ENCODE data around the gene PSEN2.
A peak's percentile ranks its signal among the peaks of the same experiment; 100 is the strongest.
"Not testable (repeated sequence)": the region's sequence is repeated elsewhere in the genome, so short reads cannot be mapped to it uniquely, and the experiment has no call there.

The PSEN2 gene

DNA sequence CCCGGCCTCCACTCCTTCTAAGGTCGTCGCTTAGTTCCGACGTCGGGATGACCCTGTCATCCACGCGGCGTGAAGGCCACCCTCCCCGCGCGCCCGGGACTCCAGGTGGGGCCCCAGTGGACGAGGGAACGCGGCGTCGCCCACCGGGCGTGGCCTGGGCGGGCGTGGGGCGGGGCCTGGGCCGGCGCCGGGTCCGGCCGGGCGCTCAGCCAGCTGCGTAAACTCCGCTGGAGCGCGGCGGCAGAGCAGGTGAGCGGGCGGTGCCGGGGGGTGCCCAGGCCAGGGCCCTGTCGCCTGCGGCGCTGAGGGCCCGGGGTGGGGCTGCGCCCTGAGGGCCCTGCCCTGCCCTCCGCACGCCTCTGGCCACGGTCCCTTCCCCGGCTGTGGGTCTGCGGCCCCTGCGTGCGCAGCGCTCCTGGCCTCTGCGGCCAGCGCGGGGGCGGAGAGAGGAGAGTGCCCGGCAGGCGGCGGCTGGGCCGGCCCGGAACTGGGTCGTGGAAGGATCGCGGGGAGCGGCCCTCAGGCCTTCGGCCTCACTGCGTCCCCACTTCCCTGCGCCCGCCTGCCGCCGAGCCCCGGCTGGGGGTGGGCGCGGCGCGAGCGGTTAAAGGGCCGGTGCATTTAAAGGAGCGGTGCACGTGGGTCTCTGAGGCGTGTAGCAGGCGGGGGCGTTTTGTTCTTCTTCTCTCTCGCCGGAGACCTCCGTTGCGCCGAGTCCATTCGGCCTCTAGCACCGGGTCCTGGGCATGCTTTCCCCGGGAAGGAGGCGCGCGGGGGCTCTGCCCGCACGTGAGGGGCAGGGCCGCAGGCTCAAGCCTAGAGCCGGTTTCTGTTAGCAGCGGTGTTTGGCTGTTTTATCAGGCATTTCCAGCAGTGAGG is at the start of gene PSEN2:
Gene PSEN2 (plus strand): TSS at position 216 of the 879 bp plus-strand sequence. CDS start 11,292 bp downstream, outside the sequence.
- DNase-seq (ENCODE audit: low read depth), result no peak

DNA sequence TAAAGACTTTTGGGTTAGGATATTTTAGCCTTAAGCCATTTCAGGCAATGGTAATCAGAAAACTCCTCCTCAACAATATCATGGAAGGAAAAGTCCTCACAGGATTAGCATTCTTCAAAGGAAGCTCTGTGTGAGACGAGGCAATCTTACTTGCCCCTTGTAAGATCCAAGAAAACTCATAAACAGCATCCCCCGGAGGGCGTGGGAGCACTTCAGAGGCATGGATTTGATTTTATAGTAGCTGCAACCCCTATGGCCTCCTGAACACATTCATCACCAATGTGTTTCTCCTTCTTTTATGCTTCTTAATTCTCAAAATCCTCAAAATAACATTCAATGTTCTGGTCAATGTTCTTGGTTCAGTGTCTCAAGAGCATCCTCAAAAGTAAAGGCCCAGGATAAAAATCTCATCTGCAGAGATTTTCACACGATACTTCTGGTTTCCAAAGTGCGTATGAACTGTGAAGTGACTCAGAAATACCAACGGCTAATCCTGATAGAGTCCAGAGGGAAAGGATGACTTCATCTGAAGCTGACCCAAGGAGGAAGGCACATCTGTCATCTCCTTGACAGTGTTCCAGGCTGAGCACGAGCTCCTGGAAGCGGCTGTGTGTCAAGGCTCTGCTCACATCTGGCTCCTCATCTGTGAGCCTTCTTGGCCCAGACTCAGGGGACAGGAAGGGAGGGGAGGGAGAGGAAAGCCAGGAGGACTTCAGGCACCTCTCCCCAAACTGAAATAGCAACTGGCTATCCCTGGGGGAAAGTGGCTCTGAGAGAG is 49.3 kb upstream of the PSEN2 start:
- peak; percentile 36 for DNase-seq (ENCODE audit: low read depth)

DNA sequence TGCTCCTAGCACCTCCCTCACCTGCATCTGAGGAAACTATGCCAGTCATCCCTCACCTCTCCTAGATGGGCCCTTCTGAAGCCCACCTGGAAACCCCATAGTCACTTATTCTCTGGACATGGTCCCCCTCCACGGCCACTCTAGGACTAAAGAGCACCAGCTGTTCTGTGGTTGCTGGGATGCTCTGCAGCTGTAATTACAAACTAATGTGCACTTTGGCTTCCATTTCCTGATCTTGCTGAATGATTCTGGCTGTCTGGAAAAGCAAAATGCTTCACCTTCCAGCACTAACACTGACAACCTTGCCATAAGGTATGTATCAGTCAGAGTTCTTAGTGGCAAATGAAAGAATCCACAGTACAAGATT is 48.7 kb upstream of the PSEN2 start:
- no peak for DNase-seq (ENCODE audit: low read depth)

DNA sequence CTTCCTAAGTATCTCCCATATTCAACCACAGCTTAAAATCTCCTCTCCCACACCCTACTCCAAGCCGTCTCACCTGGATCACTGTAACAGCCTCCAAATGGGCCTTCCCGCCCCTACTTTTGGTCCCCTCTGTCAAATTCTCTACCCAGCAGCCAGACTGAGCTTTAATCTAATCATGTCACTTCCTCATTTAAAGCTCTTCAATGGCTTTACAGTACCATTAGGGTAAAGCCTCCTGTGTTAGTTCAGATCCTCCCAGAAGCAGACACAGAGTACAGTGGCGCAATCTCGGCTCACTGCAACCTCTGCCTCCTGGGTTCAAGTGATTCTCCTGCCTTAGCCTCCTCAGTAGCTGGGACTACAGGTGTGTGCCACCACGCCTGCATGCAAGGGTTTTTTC is 46.8 kb upstream of the PSEN2 start:
- no peak for DNase-seq (ENCODE audit: low read depth)

DNA sequence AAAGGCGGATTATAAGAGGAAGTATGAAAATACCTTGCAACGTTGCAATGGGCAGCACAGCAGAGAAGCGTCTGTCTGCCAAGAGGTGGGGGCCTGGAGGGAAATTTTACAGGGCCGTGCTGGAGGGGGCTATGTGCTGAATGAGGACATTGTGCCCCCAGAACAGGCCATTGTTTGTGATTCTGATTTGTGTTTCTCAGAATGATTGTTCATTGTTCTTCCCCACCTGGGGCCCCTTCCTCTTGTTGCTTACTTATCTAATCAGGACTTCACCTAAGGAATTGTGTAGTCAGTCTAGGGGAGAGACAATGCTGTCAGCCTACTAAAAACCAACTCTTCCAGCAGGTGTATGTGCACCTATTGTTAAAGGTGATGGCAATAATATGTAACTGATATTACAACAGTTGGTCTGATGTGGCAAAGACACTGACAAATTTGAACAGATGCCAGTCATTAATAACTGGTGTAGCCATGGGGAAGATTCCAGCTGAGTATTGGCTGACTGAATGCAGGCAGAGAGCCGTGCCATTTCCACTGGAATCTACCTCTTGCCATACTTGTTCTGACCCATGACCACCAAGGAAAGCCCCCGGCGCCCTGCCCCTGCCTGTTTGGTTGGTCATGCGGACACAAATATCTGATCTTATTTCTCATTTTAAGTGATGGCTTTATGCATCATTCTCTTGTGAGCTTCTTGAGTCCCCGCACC is 45.2 kb upstream of the PSEN2 start:
- DNase-seq (ENCODE audit: low read depth), result no peak

DNA sequence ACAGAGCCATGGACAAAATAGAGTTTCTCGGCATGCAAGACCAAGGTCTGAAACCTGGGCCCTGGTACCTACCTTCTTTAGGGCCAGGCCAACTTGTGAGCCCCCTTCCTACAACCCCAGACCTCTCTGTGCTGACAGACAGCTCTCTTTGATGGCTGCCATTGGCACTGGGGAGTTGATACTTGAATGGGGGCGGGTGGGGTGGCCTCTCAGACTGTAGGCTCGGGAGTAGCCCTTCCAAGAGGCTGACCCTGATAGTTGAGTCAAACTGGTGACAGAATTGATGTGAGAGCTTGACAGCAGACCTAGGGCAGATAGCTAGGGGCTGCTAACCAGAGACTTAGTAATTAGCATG is 44.7 kb upstream of the PSEN2 start:
- no peak for DNase-seq (ENCODE audit: low read depth)

DNA sequence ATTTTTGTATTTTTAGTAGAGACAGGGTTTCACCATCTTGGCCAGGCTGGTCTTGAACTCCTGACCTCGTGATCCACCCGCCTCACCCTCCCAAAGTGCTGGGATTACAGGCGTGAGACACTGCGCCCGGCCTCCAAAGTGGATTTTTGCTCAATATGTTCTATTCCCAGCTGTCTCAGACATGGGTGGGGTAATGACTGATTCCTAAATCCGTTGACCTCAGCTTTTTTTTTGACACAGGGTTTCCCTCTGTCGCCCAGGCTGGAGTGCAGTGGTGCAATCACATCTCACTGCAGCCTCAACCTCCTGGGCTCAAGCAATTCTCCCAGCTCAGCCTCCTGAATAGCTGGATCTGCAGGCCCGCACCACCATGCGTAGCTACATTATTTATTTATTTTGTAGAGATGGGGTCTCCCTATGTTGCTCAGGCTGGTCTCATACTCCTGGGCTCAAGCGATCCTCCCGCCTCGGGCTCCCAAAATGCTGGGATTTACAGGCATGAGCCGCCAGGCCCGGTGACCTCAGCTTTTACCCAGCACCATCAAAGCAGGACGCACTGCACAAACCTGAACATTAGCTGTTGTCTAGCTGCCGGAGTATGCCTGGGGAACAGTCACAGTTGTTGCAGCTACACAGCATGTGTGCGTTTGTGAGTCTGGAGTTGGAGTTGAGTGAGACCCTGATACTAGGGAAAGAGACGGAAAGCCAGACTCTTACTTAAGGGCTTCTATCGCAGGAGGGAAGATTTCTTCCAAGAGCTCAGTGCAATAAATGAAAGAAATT is 43.7 kb upstream of the PSEN2 start:
- no peak for DNase-seq (ENCODE audit: low read depth)

DNA sequence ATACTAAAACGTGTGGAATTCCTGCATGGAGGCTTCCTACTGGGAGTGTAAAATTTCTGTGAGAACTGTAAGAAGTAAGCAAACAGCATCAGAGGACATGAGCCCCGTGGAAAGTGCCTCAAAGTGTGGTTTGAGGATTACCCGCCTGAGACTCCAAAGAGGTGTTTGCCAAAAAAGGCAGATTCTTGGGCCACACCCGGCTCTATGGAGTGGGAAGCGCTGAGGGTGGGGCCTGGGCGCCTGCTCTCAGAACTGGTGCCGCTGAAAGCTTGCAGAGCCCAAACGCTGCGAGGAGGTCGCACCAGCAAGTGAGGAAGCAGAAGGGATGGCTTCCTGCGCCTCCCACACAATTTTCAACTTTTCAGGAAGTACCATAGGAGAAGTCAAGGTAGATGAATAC is 43.0 kb upstream of the PSEN2 start:
- DNase-seq (ENCODE audit: low read depth), result no peak

DNA sequence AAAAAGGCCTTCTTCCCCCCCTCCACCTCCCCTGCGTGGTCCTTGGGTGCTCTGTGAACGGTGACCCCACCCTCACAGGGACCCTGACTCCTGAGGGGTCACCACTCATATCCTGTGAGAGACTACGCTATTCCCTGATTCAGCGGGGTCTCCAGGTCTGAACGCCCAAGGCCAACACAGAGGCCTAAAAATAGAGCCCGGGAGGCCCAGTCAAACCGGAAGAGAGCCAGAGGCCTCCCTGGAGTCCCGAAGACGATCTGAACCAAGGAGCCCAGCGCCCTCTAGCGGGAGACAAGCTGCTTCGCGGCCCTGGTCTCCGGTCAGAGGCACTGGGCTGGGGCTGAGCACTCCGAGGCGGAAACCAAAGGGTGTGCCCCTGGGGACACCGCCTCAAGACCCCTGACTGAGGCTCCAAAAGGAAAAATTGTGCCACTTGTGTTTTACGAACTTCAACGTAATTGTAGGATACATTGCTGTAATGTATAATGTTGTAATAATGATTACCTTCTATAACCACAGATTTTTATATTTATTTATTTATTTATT is 42.4 kb upstream of the PSEN2 start:
- DNase-seq (ENCODE audit: low read depth), result peak; percentile 64

DNA sequence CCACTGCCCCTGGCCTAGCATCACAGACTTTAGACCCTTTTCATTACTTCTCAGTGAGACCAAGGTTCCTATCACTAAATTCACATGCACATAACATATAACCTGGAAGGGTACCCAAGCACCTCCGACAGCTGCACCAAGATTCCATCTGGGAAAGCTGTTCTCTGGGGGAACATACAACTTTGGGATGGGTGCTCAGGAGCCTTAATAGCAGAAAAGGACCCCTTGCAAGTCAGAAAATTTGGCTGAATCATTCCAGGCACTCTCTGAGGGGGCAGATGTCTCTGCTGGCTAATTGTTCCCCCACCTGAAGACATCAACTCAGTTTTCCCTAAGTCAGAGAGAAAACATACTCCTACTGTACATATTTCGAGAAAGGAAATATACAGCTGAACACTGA is 41.3 kb upstream of the PSEN2 start:
- no peak for DNase-seq (ENCODE audit: low read depth)

DNA sequence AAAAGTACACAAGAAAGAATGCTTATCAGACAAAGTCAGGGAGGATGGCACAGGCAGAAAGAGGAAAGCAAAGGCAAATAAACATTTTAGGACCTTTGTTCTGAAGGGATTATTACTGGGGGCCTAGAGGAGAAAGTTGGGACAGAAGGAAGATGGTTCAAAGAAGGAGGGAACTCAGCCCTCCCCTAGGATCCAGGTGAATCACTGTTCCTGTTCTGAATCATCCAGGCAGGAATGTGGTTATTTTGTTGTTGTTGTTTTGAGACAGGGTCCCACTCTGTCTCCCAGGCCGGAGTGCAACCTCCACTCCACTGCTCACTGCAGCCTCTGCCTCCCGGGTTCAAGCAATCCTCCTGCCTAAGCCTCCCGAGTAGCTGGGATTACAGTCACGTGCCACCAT is 38.5 kb upstream of the PSEN2 start:
- DNase-seq (ENCODE audit: low read depth), result no peak

DNA sequence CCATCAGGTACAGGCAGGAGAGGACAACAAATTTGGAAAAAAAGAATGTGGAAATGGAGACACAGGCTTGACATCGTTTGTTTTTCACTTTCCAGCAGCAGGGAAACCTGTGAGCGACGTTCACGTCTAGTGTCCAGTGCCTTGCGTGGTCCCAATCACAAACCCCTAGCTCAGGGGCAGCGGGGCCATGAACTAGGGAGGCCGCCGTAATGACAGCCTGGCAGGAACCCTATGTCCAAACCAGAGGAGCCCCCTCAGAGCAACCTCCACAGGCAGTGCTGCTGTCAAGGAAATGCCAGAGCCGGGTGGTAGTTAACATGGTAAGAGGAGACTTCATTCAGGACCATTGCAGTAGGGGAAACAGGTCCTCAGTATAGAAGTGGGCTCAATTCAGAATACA is 37.8 kb upstream of the PSEN2 start:
- DNase-seq (ENCODE audit: low read depth), result no peak

DNA sequence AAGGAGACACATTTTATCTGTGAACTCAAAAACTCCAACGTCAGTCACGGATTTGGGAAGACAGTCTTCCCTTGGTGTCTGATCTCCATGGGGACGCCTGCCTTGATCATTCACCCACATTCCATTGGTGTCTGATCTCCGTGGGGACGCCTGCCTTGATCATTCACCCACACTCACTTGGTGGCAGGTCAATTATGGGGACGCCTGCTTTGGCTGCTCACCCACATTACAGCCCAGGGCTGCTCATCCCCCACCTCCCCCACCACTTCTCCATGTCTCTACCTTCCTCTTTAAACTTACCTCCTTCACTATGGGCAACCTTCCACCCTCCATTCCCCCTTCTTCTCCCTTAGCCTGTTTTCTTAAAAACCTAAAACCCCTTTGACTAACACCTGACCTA is 36.2 kb upstream of the PSEN2 start:
- not testable (repeated sequence) for DNase-seq (ENCODE audit: low read depth)

DNA sequence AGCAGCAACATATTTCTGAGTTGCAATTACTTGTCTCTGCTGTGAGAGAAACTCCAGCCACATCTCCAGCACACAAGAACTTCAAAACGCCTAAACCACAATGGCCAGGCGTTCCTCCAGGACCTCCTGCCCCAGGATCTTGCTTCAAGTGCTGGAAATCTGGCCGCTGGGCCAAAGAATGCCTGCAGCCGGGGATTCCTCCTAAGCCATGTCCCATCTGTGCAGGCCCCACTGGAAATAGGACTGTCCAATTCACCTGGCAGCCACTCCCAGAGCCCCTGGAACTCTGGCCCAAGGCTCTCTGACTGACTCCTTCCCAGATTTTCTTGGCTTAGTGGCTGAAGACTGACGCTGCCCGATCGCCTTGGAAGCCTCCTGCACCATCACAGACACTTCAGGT is 35.0 kb upstream of the PSEN2 start:
- DNase-seq (ENCODE audit: low read depth), result not testable (repeated sequence)

DNA sequence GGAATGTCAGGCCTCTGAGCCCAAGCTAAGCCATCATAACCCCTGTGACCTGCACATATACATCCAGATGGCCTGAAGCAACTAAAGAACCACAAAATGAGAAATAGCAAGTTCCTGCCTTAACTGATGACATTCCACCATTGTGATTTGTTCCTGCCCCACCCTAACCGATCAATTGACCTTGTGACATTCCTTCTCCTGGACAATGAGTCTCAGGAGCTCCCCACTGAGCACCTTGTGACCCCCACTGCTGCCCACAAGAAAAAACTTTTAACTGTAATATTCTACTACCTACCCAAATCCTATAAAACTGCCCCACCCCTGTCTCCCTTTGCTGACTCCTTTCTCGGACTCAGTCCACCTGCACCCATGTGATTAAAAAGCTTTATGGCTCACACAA is 32.5 kb upstream of the PSEN2 start:
- DNase-seq (ENCODE audit: low read depth), result not testable (repeated sequence)

DNA sequence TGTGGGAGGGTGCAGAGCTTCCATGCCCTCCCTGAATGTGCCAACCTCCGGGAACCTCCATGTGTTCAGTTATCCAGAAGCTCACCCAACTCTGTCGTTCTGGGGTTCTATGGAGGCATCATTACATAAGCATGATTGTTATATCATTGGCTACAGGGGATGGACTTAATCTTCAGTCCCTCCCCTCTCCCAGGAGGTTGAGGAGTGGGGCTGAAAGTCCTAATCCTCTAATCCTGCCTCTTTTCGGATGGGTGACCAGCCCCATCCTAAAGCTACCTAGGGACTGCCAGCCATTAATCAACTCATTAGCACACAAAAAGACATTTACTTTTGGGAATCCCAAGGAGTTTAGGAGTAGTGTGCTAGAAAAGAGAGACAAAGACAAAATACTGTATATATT is 32.0 kb upstream of the PSEN2 start:
- no peak for DNase-seq (ENCODE audit: low read depth)

DNA sequence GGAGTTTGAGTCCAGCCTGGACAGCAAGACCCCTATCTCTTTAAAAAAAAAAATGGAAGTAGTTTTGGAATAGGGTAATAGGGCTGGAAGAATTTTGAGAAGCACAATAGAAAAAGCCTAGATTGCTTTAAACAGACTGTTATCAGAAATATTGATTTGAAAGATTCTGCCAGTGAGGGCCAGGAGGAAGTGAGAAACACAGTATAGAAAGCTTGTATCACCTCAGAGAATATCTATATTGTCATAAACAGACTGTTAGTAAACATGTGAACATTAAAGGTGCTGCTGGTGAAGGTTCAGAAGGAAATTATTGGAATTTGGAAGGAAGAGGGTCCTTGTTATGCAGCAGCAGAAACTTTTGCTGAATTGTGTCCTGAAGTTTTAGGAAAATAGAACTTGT is 24.8 kb upstream of the PSEN2 start:
- no peak for DNase-seq (ENCODE audit: low read depth)

DNA sequence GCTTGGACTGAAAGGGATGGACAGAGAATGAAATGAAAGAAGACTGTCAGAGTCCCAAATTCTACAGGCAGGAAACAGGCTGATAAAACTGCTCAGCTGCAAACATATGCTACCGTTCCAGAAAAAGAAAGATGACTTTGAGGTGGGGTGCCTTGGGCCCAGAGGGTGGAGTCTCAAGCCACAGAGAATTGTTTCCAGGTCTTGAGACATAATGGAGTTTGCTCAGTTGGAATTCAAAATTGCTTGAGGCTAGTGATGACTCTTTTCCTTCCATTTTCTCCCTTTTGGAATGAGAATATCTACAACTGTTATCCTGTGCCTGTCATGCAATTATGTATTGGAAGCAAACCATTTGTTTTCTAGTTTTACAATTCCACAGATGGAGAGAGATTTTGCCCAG is 23.6 kb upstream of the PSEN2 start:
- DNase-seq (ENCODE audit: low read depth), result no peak

DNA sequence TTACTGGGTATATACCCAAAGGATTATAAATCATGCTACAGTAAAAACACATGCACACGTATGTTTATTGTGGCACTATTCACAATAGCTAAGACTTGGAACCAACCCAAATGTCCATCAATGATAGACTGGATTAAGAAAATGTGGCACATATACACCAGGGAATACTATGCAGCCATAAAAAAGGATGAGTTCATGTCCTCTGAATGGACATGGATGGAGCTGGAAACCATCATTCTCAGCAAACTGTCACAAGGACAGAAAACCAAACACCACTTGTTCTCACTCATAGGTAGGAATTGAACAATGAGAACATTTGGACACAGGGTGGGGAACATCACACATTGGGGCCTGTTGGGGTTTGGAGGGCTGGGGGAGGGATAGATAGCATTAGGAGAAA is 15.9 kb upstream of the PSEN2 start:
- not testable (repeated sequence) for DNase-seq (ENCODE audit: low read depth)

DNA sequence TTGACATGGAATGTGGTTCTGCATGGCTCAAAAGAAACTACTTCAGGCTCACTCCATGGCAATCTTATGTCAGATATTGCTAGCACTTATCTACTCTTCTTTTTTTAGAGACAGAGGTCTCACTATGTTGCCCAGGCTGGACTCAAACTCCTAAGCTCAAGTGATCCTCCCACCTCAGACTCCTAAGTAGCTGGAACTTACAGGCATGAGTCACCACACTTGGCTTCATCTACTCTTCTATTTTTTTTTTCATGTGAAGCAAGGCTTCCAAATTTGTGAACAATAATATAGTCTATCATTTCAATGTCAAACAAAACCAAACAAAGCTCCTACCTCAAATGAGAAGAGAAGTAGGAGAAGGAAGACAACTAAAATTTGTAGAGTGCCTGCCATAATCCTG is 7.5 kb upstream of the PSEN2 start:
- DNase-seq (ENCODE audit: low read depth), result no peak

DNA sequence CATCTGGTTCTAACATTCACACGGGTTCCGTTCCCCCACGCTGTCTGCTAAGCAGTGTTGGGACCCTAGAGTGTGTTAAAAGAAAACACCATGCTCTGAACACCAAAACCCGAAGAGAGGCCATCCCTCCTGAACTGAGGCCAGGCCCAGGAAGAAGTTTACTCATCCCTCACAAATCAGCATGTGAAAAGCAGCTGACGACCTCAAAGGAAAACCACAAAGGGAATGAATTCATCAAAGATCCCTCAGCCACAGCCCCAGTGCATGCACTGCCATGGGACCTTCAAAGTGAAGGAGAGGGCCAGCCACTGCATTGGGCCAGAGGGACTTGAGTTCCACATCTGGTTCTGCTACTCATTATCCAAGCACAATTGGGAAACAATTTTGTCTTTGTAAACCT is 7.0 kb upstream of the PSEN2 start:
- DNase-seq (ENCODE audit: low read depth), result no peak

DNA sequence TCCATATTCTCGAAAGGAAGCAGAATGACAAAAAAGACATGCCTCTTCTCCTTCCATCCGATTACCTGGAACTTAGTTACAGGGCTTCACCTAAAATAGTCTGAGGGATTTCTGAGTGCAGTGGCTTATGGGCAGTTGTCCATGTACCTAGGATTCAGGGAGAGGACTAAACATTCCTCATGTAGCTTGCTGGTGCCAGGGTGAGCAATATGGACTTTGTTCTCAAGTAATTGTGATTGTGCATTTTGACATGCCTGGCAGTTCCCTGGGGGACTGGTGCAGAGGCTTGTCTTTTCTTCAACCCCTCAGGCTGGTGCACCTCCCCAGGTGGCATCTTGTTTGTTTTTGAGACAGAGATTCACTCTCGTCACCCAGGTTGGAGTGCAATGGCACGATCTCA is 6.1 kb upstream of the PSEN2 start:
- no peak for DNase-seq (ENCODE audit: low read depth)
